HepG2 (cell line): ENCODE measurements around the gene MARS1. TPM values are rescaled to one million over a fixed set of nuclear protein-coding genes. Genes with fewer than 3 reads are reported as not detected.

Experiments
- AHDC1 ChIP-seq: sonication (generic); formaldehyde crosslinking; IDR thresholded peaks from 2 replicates; pipeline ENCODE4 v1.5.1; 2020; ENCODE audit warnings: mild to moderate bottlenecking, missing genetic modification reagents, borderline replicate concordance
- AKAP8 ChIP-seq: sonication (generic); formaldehyde crosslinking; IDR thresholded peaks from 2 replicates; pipeline ENCODE4 v1.5.1; 2020; ENCODE audit warnings: mild to moderate bottlenecking, missing genetic modification reagents
- KAT2B ChIP-seq: fragments of 150-350 bp; IDR thresholded peaks from 2 replicates; pipeline ENCODE4 v1.6.1; 2014; ENCODE audit warnings: low read depth, low read length, borderline replicate concordance
- MEIS1 ChIP-seq: sonication (generic); formaldehyde crosslinking; IDR thresholded peaks from 2 replicates; pipeline ENCODE4 v1.9.0; 2021; ENCODE audit warnings: mild to moderate bottlenecking, missing genetic modification reagents, moderate library complexity, borderline replicate concordance
- NFAT5 ChIP-seq: sonication (generic); formaldehyde crosslinking; IDR thresholded peaks from 2 replicates; pipeline ENCODE4 v1.4.0; 2020; ENCODE audit warnings: missing genetic modification reagents
- PHF8 ChIP-seq: sonication (generic); formaldehyde crosslinking; IDR thresholded peaks from 2 replicates; pipeline ENCODE4 v1.5.0; 2020; ENCODE audit warnings: missing genetic modification reagents
- RFXAP ChIP-seq: sonication (generic); formaldehyde crosslinking; IDR thresholded peaks from 2 replicates; pipeline ENCODE4 v1.4.0; 2020; ENCODE audit warnings: missing genetic modification reagents, borderline replicate concordance
- TFE3 ChIP-seq: IDR thresholded peaks from 2 replicates; pipeline ENCODE4 v1.6.1; 2016
- THYN1 ChIP-seq: sonication (generic); formaldehyde crosslinking; IDR thresholded peaks from 2 replicates; pipeline ENCODE4 v1.8.1; 2023; ENCODE audit warnings: low read depth, mild to moderate bottlenecking, moderate library complexity, missing genetic modification reagents, borderline replicate concordance
- ZBTB8A ChIP-seq: sonication (generic); formaldehyde crosslinking; IDR thresholded peaks from 2 replicates; pipeline ENCODE4 v1.4.0; 2020; ENCODE audit warnings: mild to moderate bottlenecking, low read depth, missing genetic modification reagents, borderline replicate concordance
- ZEB1 ChIP-seq: IDR thresholded peaks from 2 replicates; pipeline ENCODE4 v1.6.1; 2012; ENCODE audit warnings: mild to moderate bottlenecking, low read depth, inconsistent platforms; ENCODE audit not compliant: insufficient replicate concordance
- ZKSCAN5 ChIP-seq: sonication (generic); formaldehyde crosslinking; IDR thresholded peaks from 2 replicates; pipeline ENCODE4 v1.5.1; 2020; ENCODE audit warnings: mild to moderate bottlenecking, missing genetic modification reagents
- ZNF101 ChIP-seq: sonication (generic); formaldehyde crosslinking; IDR thresholded peaks from 2 replicates; pipeline ENCODE4 v1.4.0; 2020; ENCODE audit warnings: mild to moderate bottlenecking, low read depth, missing genetic modification reagents, borderline replicate concordance
- ZSCAN25 ChIP-seq: sonication (generic); formaldehyde crosslinking; IDR thresholded peaks from 2 replicates; pipeline ENCODE4 v1.8.0; 2022; ENCODE audit warnings: mild to moderate bottlenecking, missing genetic modification reagents
- polyA plus RNA-seq, 8 experiments: library from polyadenylated mRNA; depleted of rRNA in 3 of 8; stranded (reverse) in 7 of 8; unstranded in 1 of 8; fragments of >200 nt; fragmentation: Illumina TruSeq in 4 of 8; extraction: Trizol in 4 of 8; gene quantifications; 2 replicates each; pipeline versions ENCODE4 v1.2.1 to v1.2.3, GENCODE V29; 2011 to 2016; ENCODE audit warnings: low read depth in 4 of 8, missing spikeins in 1 of 8, mixed read lengths in 1 of 8; ENCODE audit not compliant: insufficient read depth in 1 of 8
- total RNA-seq, 5 experiments: library from RNA; depleted of rRNA; stranded (reverse); fragments of >200 nt; fragmentation: Illumina TruSeq; extraction: Trizol; gene quantifications; 2 replicates each; pipeline ENCODE4 v1.2.3, GENCODE V29; 2016; ENCODE audit warnings: low read depth in 1 of 5

Gene MARS1
- total and polyA plus RNA-seq, 2 of the 13 experiments (the other 11 are each of a cell fraction or from before 2014, with no cell fraction given) = 115 to 181 TPM

- TF ChIP-seq KAT2B = no peak
- no peak for TF ChIP-seq ZNF101 (CRISPR knock-in tag)
- 0 out of 2 replicates have a peak, but pooled peaks have one; percentile 5 for TF ChIP-seq PHF8 (CRISPR knock-in tag)
- no peak for TF ChIP-seq RFXAP
- TF ChIP-seq TFE3 = no peak; the same call in 1 of the 2 replicates
- TF ChIP-seq NFAT5 (CRISPR knock-in tag) = no peak
- no peak for TF ChIP-seq ZKSCAN5 (CRISPR knock-in tag)
- no peak for TF ChIP-seq ZBTB8A (CRISPR knock-in tag)
- TF ChIP-seq AHDC1 = no peak
- TF ChIP-seq ZSCAN25 (CRISPR knock-in tag) = peak; percentile 79; the same call in 1 of the 2 replicates
- no peak for TF ChIP-seq AKAP8 (CRISPR knock-in tag)
- no peak for TF ChIP-seq ZEB1
- no peak for TF ChIP-seq MEIS1 (CRISPR knock-in tag)
- TF ChIP-seq THYN1 (CRISPR knock-in tag) = no peak
Measured at GRCh38 chr12:57459055-57459749, 28.7 kb upstream of the MARS1 start (continued).
